Measurements from ENCODE around the gene SRGN.

DNA sequence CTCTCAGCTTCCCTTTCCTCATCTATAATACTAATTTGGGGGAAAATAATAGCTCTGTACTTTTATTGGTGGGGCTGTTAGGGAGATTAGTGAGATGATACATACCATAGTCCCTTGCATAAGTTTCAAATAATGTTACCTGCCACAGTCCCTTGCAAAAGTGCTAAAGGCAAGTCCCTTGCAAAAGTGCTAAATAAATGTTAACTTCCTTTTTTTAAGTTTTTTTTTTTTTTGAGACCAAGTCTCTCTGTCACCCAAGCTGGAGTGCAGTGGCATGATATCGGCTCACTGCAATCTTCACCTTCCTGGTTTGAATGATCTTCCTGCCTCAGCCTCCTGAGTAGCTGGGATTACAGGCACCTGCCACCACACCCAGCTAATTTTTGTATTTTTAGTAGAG lies 43.4 kb upstream of the SRGN start:
- TF ChIP-seq, protein P1, sequence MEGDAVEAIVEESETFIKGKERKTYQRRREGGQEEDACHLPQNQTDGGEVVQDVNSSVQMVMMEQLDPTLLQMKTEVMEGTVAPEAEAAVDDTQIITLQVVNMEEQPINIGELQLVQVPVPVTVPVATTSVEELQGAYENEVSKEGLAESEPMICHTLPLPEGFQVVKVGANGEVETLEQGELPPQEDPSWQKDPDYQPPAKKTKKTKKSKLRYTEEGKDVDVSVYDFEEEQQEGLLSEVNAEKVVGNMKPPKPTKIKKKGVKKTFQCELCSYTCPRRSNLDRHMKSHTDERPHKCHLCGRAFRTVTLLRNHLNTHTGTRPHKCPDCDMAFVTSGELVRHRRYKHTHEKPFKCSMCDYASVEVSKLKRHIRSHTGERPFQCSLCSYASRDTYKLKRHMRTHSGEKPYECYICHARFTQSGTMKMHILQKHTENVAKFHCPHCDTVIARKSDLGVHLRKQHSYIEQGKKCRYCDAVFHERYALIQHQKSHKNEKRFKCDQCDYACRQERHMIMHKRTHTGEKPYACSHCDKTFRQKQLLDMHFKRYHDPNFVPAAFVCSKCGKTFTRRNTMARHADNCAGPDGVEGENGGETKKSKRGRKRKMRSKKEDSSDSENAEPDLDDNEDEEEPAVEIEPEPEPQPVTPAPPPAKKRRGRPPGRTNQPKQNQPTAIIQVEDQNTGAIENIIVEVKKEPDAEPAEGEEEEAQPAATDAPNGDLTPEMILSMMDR (IDR thresholded peaks at IDR 0.05): no peak
- TF ChIP-seq POLR2A (IDR thresholded peaks at IDR 0.05): no peak

Measured in thyroid gland (tissue), 4 donors.